H9 (cell line): ENCODE measurements around the gene USP20. TPM values are rescaled to one million over a fixed set of nuclear protein-coding genes. Genes with fewer than 3 reads are reported as not detected.

Experiments
- DNase-seq: peaks from one replicate; pipeline ENCODE4 v3.0.0-alpha.2; 2017
- H2AFZ ChIP-seq: one replicate; pipeline ENCODE4 v1.6.1; 2013; ENCODE audit warnings: mild to moderate bottlenecking, low read length, control low read depth, moderate library complexity
- H2AK5ac ChIP-seq: 2 replicates; pipeline ENCODE4 v1.6.1; 2013; ENCODE audit warnings: low read length, control low read depth, mixed read lengths; ENCODE audit not compliant: insufficient read length
- H2BK120ac ChIP-seq: one replicate; pipeline ENCODE4 v1.6.1; 2013; ENCODE audit warnings: low read depth, mild to moderate bottlenecking, low read length, control low read depth, inconsistent platforms; ENCODE audit not compliant: poor library complexity, severe bottlenecking
- H2BK12ac ChIP-seq: 2 replicates; pipeline ENCODE4 v1.6.1; 2013; ENCODE audit warnings: low read length, control low read depth, mixed read lengths, low read depth; ENCODE audit not compliant: insufficient read length
- H2BK15ac ChIP-seq: 2 replicates; pipeline ENCODE4 v1.6.1; 2013; ENCODE audit warnings: low read depth, low read length, control low read depth
- H2BK20ac ChIP-seq: one replicate; pipeline ENCODE4 v1.6.1; 2013; ENCODE audit warnings: low read depth, mild to moderate bottlenecking, low read length, control low read depth, inconsistent platforms; ENCODE audit not compliant: poor library complexity, severe bottlenecking
- H2BK5ac ChIP-seq: 2 replicates; pipeline ENCODE4 v1.6.1; 2013; ENCODE audit warnings: low read length, control low read depth, mixed read lengths; ENCODE audit not compliant: insufficient read length
- H3K14ac ChIP-seq: 2 replicates; pipeline ENCODE4 v1.6.1; 2013; ENCODE audit warnings: low read length, control low read depth; ENCODE audit not compliant: insufficient read depth
- H3K18ac ChIP-seq: 2 replicates; pipeline ENCODE4 v1.6.1; 2013; ENCODE audit warnings: low read depth, mild to moderate bottlenecking, mixed read lengths, low read length, control low read depth; ENCODE audit not compliant: insufficient read length
- H3K23ac ChIP-seq: 2 replicates; pipeline ENCODE4 v1.6.1; 2013; ENCODE audit warnings: low read length, control low read depth, mixed read lengths, low read depth; ENCODE audit not compliant: insufficient read length
- H3K23me2 ChIP-seq: 2 replicates; pipeline ENCODE4 v1.6.1; 2013; ENCODE audit warnings: low read depth, mild to moderate bottlenecking, mixed read lengths, low read length, control low read depth; ENCODE audit not compliant: insufficient read length, poor library complexity, severe bottlenecking
- H3K27ac ChIP-seq: 2 replicates; pipeline ENCODE4 v1.5.1; 2013; ENCODE audit warnings: low read length, control low read depth, mixed read lengths, low read depth; ENCODE audit not compliant: insufficient read length
- H3K27me3 ChIP-seq: 2 replicates; pipeline ENCODE4 v1.6.1; 2013; ENCODE audit warnings: low read length, control low read depth, inconsistent platforms; ENCODE audit not compliant: insufficient read depth
- H3K4ac ChIP-seq: 2 replicates; pipeline ENCODE4 v1.6.1; 2013; ENCODE audit warnings: low read depth, mild to moderate bottlenecking, control low read depth, inconsistent platforms, low read length, moderate library complexity
- H3K4me1 ChIP-seq: 2 replicates; pipeline ENCODE4 v1.6.1; 2013; ENCODE audit warnings: low read length, control low read depth, inconsistent platforms; ENCODE audit not compliant: insufficient read depth
- H3K4me2 ChIP-seq: 2 replicates; pipeline ENCODE4 v1.6.1; 2013; ENCODE audit warnings: low read length, control low read depth, mixed read lengths; ENCODE audit not compliant: insufficient read length, insufficient read depth
- H3K56ac ChIP-seq: 2 replicates; pipeline ENCODE4 v1.6.1; 2013; ENCODE audit warnings: low read depth, mild to moderate bottlenecking, mixed read lengths, low read length, control low read depth; ENCODE audit not compliant: insufficient read length
- H3K79me1 ChIP-seq: 2 replicates; pipeline ENCODE4 v1.6.1; 2013; ENCODE audit warnings: low read depth, mild to moderate bottlenecking, moderate library complexity, low read length, control low read depth, inconsistent platforms; ENCODE audit not compliant: insufficient read depth, poor library complexity, severe bottlenecking
- H3K79me2 ChIP-seq: 2 replicates; pipeline ENCODE4 v1.6.1; 2013; ENCODE audit warnings: low read length, control low read depth, inconsistent platforms; ENCODE audit not compliant: insufficient read depth
- H3K9ac ChIP-seq: 2 replicates; pipeline ENCODE4 v1.6.1; 2013; ENCODE audit warnings: low read length, control low read depth, mixed read lengths; ENCODE audit not compliant: insufficient read length; ENCODE audit errors: extremely low read depth
- H3K9me3 ChIP-seq: one replicate; pipeline ENCODE4 v1.6.1; 2013; ENCODE audit warnings: low read depth, low read length, inconsistent platforms; ENCODE audit not compliant: control insufficient read depth
- H3T11ph ChIP-seq: one replicate; pipeline ENCODE4 v1.6.1; 2013; ENCODE audit warnings: mild to moderate bottlenecking, low read length, control low read depth, inconsistent platforms
- H4K20me1 ChIP-seq: one replicate; pipeline ENCODE4 v1.6.1; 2013; ENCODE audit not compliant: control insufficient read depth, insufficient read length, insufficient read depth
- H4K5ac ChIP-seq: 2 replicates; pipeline ENCODE4 v1.6.1; 2013; ENCODE audit warnings: low read depth, mild to moderate bottlenecking, mixed read lengths, low read length, control low read depth; ENCODE audit not compliant: insufficient read length
- H4K8ac ChIP-seq: replicated peaks from 2 replicates; pipeline ENCODE4 v1.6.1; 2013; ENCODE audit warnings: low read length, control low read depth, mixed read lengths, low read depth; ENCODE audit not compliant: insufficient read length
- H4K91ac ChIP-seq: 2 replicates; pipeline ENCODE4 v1.6.1; 2013; ENCODE audit warnings: low read depth, mild to moderate bottlenecking, moderate library complexity, mixed read lengths, low read length, control low read depth; ENCODE audit not compliant: insufficient read length
- H3K27ac Mint-ChIP-seq, 3 experiments: 2 replicates in 2 of 3; 3 replicates in 1 of 3; pipeline ENCODE4 v1.8.0; 2020 to 2021; ENCODE audit warnings: mixed read lengths in 3 of 3, mild to moderate bottlenecking in 1 of 3, moderate library complexity in 1 of 3
- H3K27me3 Mint-ChIP-seq: 2 replicates; pipeline ENCODE4 v1.8.0; 2021; ENCODE audit warnings: low read depth, mild to moderate bottlenecking, moderate library complexity, mixed read lengths
- H3K36me3 Mint-ChIP-seq, 3 experiments: 2 replicates in 2 of 3; 3 replicates in 1 of 3; pipeline ENCODE4 v1.8.0; 2020 to 2021; ENCODE audit warnings: low read depth in 3 of 3, mixed read lengths in 3 of 3; ENCODE audit not compliant: insufficient read depth in 1 of 3
- H3K4me1 Mint-ChIP-seq, 2 experiments: 2 replicates each; pipeline ENCODE4 v1.8.0; 2020; ENCODE audit warnings: mixed read lengths in 2 of 2
- H3K4me3 Mint-ChIP-seq, 2 experiments: 2 replicates in 1 of 2; 3 replicates in 1 of 2; pipeline ENCODE4 v1.8.0; 2020 to 2021; ENCODE audit warnings: mild to moderate bottlenecking in 2 of 2, mixed read lengths in 2 of 2, moderate library complexity in 1 of 2
- H3K9me3 Mint-ChIP-seq, 2 experiments: 2 replicates in 1 of 2; 3 replicates in 1 of 2; pipeline ENCODE4 v1.8.0; 2020; ENCODE audit warnings: mild to moderate bottlenecking in 2 of 2, mixed read lengths in 2 of 2, moderate library complexity in 1 of 2
- WGBS: extraction: QIAGEN DNeasy Blood & Tissue Kit; methylation state at CpG from one replicate; pipeline ENCODE4 v1.1.7; 2013; ENCODE audit warnings: missing lambda C conversion rate, low lambda C conversion rate, mixed read lengths; ENCODE audit not compliant: insufficient read length; ENCODE audit errors: extremely low coverage; 5-methylcytosine and 5-hydroxymethylcytosine counted together
- total RNA-seq: library from RNA; stranded (reverse); gene quantifications from 2 replicates; pipeline ENCODE4 v1.2.1, GENCODE V29; 2021
- TF ChIP-seq, protein P1 (sequence below): fragments of 200-600 bp; sonication (generic); conservative IDR thresholded peaks from 3 replicates; pipeline ENCODE4 v1.8.0; 2021; ENCODE audit warnings: antibody characterized with exemption, mild to moderate bottlenecking

USP20 gene
- total RNA-seq, 1 experiment from 2014 or later = 20.9 TPM

DNA sequence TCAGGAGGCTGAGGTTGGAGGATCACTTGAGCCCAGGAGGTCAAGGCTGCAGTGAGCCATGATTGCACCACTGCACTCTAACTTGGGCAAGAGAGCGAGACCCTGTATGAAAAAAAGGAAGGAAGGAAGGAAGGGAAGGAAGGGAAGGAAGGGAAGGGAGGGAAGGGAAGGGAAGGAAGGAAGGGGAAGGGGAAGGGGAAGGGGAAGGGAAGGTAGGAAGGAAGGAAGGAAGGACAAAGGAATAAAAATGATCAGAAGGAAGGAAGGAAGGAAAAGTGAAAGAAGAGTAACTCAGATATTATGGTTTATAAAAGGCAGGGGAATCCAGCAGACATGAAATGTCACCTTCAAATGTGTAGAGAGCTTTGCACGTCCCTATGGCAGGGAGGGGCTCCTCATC lies 64.4 kb downstream of the USP20 start:
- no peak overlapping the region for H3K9ac ChIP-seq
- no peaks in the 10 kb centered on the region for H3K27me3 Mint-ChIP-seq
- H3K4ac ChIP-seq = no peak overlapping the region
- H4K91ac ChIP-seq = no peak overlapping the region
- TF ChIP-seq, protein P1, sequence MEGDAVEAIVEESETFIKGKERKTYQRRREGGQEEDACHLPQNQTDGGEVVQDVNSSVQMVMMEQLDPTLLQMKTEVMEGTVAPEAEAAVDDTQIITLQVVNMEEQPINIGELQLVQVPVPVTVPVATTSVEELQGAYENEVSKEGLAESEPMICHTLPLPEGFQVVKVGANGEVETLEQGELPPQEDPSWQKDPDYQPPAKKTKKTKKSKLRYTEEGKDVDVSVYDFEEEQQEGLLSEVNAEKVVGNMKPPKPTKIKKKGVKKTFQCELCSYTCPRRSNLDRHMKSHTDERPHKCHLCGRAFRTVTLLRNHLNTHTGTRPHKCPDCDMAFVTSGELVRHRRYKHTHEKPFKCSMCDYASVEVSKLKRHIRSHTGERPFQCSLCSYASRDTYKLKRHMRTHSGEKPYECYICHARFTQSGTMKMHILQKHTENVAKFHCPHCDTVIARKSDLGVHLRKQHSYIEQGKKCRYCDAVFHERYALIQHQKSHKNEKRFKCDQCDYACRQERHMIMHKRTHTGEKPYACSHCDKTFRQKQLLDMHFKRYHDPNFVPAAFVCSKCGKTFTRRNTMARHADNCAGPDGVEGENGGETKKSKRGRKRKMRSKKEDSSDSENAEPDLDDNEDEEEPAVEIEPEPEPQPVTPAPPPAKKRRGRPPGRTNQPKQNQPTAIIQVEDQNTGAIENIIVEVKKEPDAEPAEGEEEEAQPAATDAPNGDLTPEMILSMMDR = no peak
- H3K79me1 ChIP-seq = no peaks in the 10 kb centered on the region
- no peaks in the 10 kb centered on the region for H3K27me3 ChIP-seq
- H3K27ac ChIP-seq = no peak overlapping the region
- peak overlapping the region; percentile 14 to 75 (median 67); a peak in 5 of 7 replicates for H3K27ac Mint-ChIP-seq
- H4K20me1 ChIP-seq = no peaks in the 10 kb centered on the region
- H3K4me1 Mint-ChIP-seq = peaks cover 4 to 8% of the 10 kb centered on the region in 2 experiments
- H4K8ac ChIP-seq = no peak overlapping the region
- H4K5ac ChIP-seq = no peak overlapping the region
- no peak overlapping the region for H2BK120ac ChIP-seq
- H3K79me2 ChIP-seq = no peaks in the 10 kb centered on the region
- H3K36me3 Mint-ChIP-seq = peaks cover 21 to 56% (median 49%) of the 10 kb centered on the region in 3 experiments; a peak in 6 of 7 replicates
- H2AFZ ChIP-seq = no peak overlapping the region
- H2BK20ac ChIP-seq = no peak overlapping the region
- no peaks in the 10 kb centered on the region for H3K23me2 ChIP-seq
- H3K18ac ChIP-seq = no peak overlapping the region
- no peak overlapping the region for H2BK5ac ChIP-seq
- no peak for DNase-seq
- H3K9me3 Mint-ChIP-seq = no peaks in the 10 kb centered on the region; a peak in 1 of 5 replicates
- H2BK12ac ChIP-seq = no peak overlapping the region
- H3K56ac ChIP-seq = no peak overlapping the region
- H2AK5ac ChIP-seq = no peak overlapping the region
- H3K4me2 ChIP-seq = no peak overlapping the region
- H3K4me1 ChIP-seq = no peaks in the 10 kb centered on the region; the same call in 1 of the 2 replicates
- no peak overlapping the region for H3K14ac ChIP-seq
- H3K23ac ChIP-seq = no peak overlapping the region
- WGBS = no CpG with 5 or more reads among the region's 2 CpGs
- H3T11ph ChIP-seq = no peak overlapping the region
- H3K9me3 ChIP-seq = no peaks in the 10 kb centered on the region
- no peak overlapping the region for H2BK15ac ChIP-seq
- H3K4me3 Mint-ChIP-seq = no peak overlapping the region
